H9 (cell line): ENCODE measurements around the gene ALKBH5. TPM values are rescaled to one million over a fixed set of nuclear protein-coding genes. Genes with fewer than 3 reads are reported as not detected.

Experiments
- DNase-seq: peaks from one replicate; pipeline ENCODE4 v3.0.0-alpha.2; 2017
- H2AFZ ChIP-seq: one replicate; pipeline ENCODE4 v1.6.1; 2013; ENCODE audit warnings: mild to moderate bottlenecking, low read length, control low read depth, moderate library complexity
- H2AK5ac ChIP-seq: 2 replicates; pipeline ENCODE4 v1.6.1; 2013; ENCODE audit warnings: low read length, control low read depth, mixed read lengths; ENCODE audit not compliant: insufficient read length
- H2BK120ac ChIP-seq: one replicate; pipeline ENCODE4 v1.6.1; 2013; ENCODE audit warnings: low read depth, mild to moderate bottlenecking, low read length, control low read depth, inconsistent platforms; ENCODE audit not compliant: poor library complexity, severe bottlenecking
- H2BK12ac ChIP-seq: 2 replicates; pipeline ENCODE4 v1.6.1; 2013; ENCODE audit warnings: low read length, control low read depth, mixed read lengths, low read depth; ENCODE audit not compliant: insufficient read length
- H2BK15ac ChIP-seq: 2 replicates; pipeline ENCODE4 v1.6.1; 2013; ENCODE audit warnings: low read depth, low read length, control low read depth
- H2BK20ac ChIP-seq: one replicate; pipeline ENCODE4 v1.6.1; 2013; ENCODE audit warnings: low read depth, mild to moderate bottlenecking, low read length, control low read depth, inconsistent platforms; ENCODE audit not compliant: poor library complexity, severe bottlenecking
- H2BK5ac ChIP-seq: 2 replicates; pipeline ENCODE4 v1.6.1; 2013; ENCODE audit warnings: low read length, control low read depth, mixed read lengths; ENCODE audit not compliant: insufficient read length
- H3K14ac ChIP-seq: 2 replicates; pipeline ENCODE4 v1.6.1; 2013; ENCODE audit warnings: low read length, control low read depth; ENCODE audit not compliant: insufficient read depth
- H3K18ac ChIP-seq: 2 replicates; pipeline ENCODE4 v1.6.1; 2013; ENCODE audit warnings: low read depth, mild to moderate bottlenecking, mixed read lengths, low read length, control low read depth; ENCODE audit not compliant: insufficient read length
- H3K23ac ChIP-seq: 2 replicates; pipeline ENCODE4 v1.6.1; 2013; ENCODE audit warnings: low read length, control low read depth, mixed read lengths, low read depth; ENCODE audit not compliant: insufficient read length
- H3K23me2 ChIP-seq: 2 replicates; pipeline ENCODE4 v1.6.1; 2013; ENCODE audit warnings: low read depth, mild to moderate bottlenecking, mixed read lengths, low read length, control low read depth; ENCODE audit not compliant: insufficient read length, poor library complexity, severe bottlenecking
- H3K27ac ChIP-seq: 2 replicates; pipeline ENCODE4 v1.5.1; 2013; ENCODE audit warnings: low read length, control low read depth, mixed read lengths, low read depth; ENCODE audit not compliant: insufficient read length
- H3K27me3 ChIP-seq: 2 replicates; pipeline ENCODE4 v1.6.1; 2013; ENCODE audit warnings: low read length, control low read depth, inconsistent platforms; ENCODE audit not compliant: insufficient read depth
- H3K4ac ChIP-seq: 2 replicates; pipeline ENCODE4 v1.6.1; 2013; ENCODE audit warnings: low read depth, mild to moderate bottlenecking, control low read depth, inconsistent platforms, low read length, moderate library complexity
- H3K4me1 ChIP-seq: 2 replicates; pipeline ENCODE4 v1.6.1; 2013; ENCODE audit warnings: low read length, control low read depth, inconsistent platforms; ENCODE audit not compliant: insufficient read depth
- H3K4me2 ChIP-seq: 2 replicates; pipeline ENCODE4 v1.6.1; 2013; ENCODE audit warnings: low read length, control low read depth, mixed read lengths; ENCODE audit not compliant: insufficient read length, insufficient read depth
- H3K56ac ChIP-seq: 2 replicates; pipeline ENCODE4 v1.6.1; 2013; ENCODE audit warnings: low read depth, mild to moderate bottlenecking, mixed read lengths, low read length, control low read depth; ENCODE audit not compliant: insufficient read length
- H3K79me1 ChIP-seq: 2 replicates; pipeline ENCODE4 v1.6.1; 2013; ENCODE audit warnings: low read depth, mild to moderate bottlenecking, moderate library complexity, low read length, control low read depth, inconsistent platforms; ENCODE audit not compliant: insufficient read depth, poor library complexity, severe bottlenecking
- H3K79me2 ChIP-seq: 2 replicates; pipeline ENCODE4 v1.6.1; 2013; ENCODE audit warnings: low read length, control low read depth, inconsistent platforms; ENCODE audit not compliant: insufficient read depth
- H3K9ac ChIP-seq: 2 replicates; pipeline ENCODE4 v1.6.1; 2013; ENCODE audit warnings: low read length, control low read depth, mixed read lengths; ENCODE audit not compliant: insufficient read length; ENCODE audit errors: extremely low read depth
- H3K9me3 ChIP-seq: one replicate; pipeline ENCODE4 v1.6.1; 2013; ENCODE audit warnings: low read depth, low read length, inconsistent platforms; ENCODE audit not compliant: control insufficient read depth
- H3T11ph ChIP-seq: one replicate; pipeline ENCODE4 v1.6.1; 2013; ENCODE audit warnings: mild to moderate bottlenecking, low read length, control low read depth, inconsistent platforms
- H4K20me1 ChIP-seq: one replicate; pipeline ENCODE4 v1.6.1; 2013; ENCODE audit not compliant: control insufficient read depth, insufficient read length, insufficient read depth
- H4K5ac ChIP-seq: 2 replicates; pipeline ENCODE4 v1.6.1; 2013; ENCODE audit warnings: low read depth, mild to moderate bottlenecking, mixed read lengths, low read length, control low read depth; ENCODE audit not compliant: insufficient read length
- H4K8ac ChIP-seq: replicated peaks from 2 replicates; pipeline ENCODE4 v1.6.1; 2013; ENCODE audit warnings: low read length, control low read depth, mixed read lengths, low read depth; ENCODE audit not compliant: insufficient read length
- H4K91ac ChIP-seq: 2 replicates; pipeline ENCODE4 v1.6.1; 2013; ENCODE audit warnings: low read depth, mild to moderate bottlenecking, moderate library complexity, mixed read lengths, low read length, control low read depth; ENCODE audit not compliant: insufficient read length
- H3K27ac Mint-ChIP-seq, 3 experiments: 2 replicates in 2 of 3; 3 replicates in 1 of 3; pipeline ENCODE4 v1.8.0; 2020 to 2021; ENCODE audit warnings: mixed read lengths in 3 of 3, mild to moderate bottlenecking in 1 of 3, moderate library complexity in 1 of 3
- H3K27me3 Mint-ChIP-seq: 2 replicates; pipeline ENCODE4 v1.8.0; 2021; ENCODE audit warnings: low read depth, mild to moderate bottlenecking, moderate library complexity, mixed read lengths
- H3K36me3 Mint-ChIP-seq, 3 experiments: 2 replicates in 2 of 3; 3 replicates in 1 of 3; pipeline ENCODE4 v1.8.0; 2020 to 2021; ENCODE audit warnings: low read depth in 3 of 3, mixed read lengths in 3 of 3; ENCODE audit not compliant: insufficient read depth in 1 of 3
- H3K4me1 Mint-ChIP-seq, 2 experiments: 2 replicates each; pipeline ENCODE4 v1.8.0; 2020; ENCODE audit warnings: mixed read lengths in 2 of 2
- H3K4me3 Mint-ChIP-seq, 2 experiments: 2 replicates in 1 of 2; 3 replicates in 1 of 2; pipeline ENCODE4 v1.8.0; 2020 to 2021; ENCODE audit warnings: mild to moderate bottlenecking in 2 of 2, mixed read lengths in 2 of 2, moderate library complexity in 1 of 2
- H3K9me3 Mint-ChIP-seq, 2 experiments: 2 replicates in 1 of 2; 3 replicates in 1 of 2; pipeline ENCODE4 v1.8.0; 2020; ENCODE audit warnings: mild to moderate bottlenecking in 2 of 2, mixed read lengths in 2 of 2, moderate library complexity in 1 of 2
- WGBS: extraction: QIAGEN DNeasy Blood & Tissue Kit; methylation state at CpG from one replicate; pipeline ENCODE4 v1.1.7; 2013; ENCODE audit warnings: missing lambda C conversion rate, low lambda C conversion rate, mixed read lengths; ENCODE audit not compliant: insufficient read length; ENCODE audit errors: extremely low coverage; 5-methylcytosine and 5-hydroxymethylcytosine counted together
- total RNA-seq: library from RNA; stranded (reverse); gene quantifications from 2 replicates; pipeline ENCODE4 v1.2.1, GENCODE V29; 2021
- TF ChIP-seq, protein P1 (sequence below): fragments of 200-600 bp; sonication (generic); conservative IDR thresholded peaks from 3 replicates; pipeline ENCODE4 v1.8.0; 2021; ENCODE audit warnings: antibody characterized with exemption, mild to moderate bottlenecking

Gene ALKBH5
- total RNA-seq, 1 experiment from 2014 or later: 89.8 TPM

DNA sequence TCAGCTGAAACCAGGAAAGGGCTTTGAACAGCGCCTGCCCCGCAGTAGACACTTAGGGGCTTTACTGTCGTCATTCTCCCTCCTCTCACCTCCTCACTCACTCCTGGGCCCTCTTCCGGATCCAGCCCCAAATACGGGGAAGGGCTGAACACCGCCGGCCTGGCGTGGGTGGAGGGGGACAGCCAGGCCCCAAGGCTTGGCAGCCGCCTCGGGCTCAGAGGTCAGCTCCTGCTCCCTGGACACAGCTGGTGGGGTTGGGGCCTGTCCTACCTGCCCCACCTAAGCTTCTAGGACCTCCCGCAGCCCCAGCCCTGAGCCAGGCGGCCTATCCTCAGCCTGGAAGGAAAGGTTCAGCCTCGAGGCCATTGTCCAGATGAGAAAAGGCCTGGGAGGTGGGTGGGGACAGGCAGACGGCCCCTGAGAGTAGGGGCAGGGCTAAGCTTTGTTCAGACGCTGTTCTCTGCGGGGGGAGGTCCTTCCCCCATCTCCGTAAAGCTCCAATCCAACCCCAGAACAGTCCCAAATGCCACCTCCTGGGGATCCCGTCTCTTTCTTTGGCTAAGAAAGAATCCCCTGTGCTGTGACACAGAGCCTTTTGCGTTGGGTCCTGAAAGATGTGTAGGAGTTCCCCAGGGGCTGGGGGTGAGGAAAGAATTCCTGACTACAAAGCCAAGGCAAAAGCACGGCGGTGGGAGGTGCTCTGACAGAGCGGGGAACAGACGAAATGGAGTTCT is 40.9 kb downstream of the ALKBH5 start:
- no peak overlapping the region for H2BK20ac ChIP-seq
- H2BK5ac ChIP-seq: no peak overlapping the region
- no peak overlapping the region for H2AK5ac ChIP-seq
- H3K9me3 Mint-ChIP-seq: no peaks in the 10 kb centered on the region; a peak in 1 of 5 replicates
- H2BK15ac ChIP-seq: no peak overlapping the region
- H3K4me1 Mint-ChIP-seq: peaks cover 22 to 28% of the 10 kb centered on the region in 2 experiments
- peak overlapping the region; percentile 93 for H3K27ac ChIP-seq
- H3K9ac ChIP-seq: peak overlapping the region; percentile 56
- H3K4me3 Mint-ChIP-seq: peak overlapping the region; percentile 78 to 96
- H3K23ac ChIP-seq: no peak overlapping the region
- no CpG with 5 or more reads among the region's 23 CpGs for WGBS
- H3K36me3 Mint-ChIP-seq: peaks cover 2 to 5% (median 4%) of the 10 kb centered on the region in 3 experiments; a peak in 3 of 7 replicates
- H4K20me1 ChIP-seq: no peaks in the 10 kb centered on the region
- H2BK12ac ChIP-seq: no peak overlapping the region
- H2AFZ ChIP-seq: no peak overlapping the region
- TF ChIP-seq, protein P1, sequence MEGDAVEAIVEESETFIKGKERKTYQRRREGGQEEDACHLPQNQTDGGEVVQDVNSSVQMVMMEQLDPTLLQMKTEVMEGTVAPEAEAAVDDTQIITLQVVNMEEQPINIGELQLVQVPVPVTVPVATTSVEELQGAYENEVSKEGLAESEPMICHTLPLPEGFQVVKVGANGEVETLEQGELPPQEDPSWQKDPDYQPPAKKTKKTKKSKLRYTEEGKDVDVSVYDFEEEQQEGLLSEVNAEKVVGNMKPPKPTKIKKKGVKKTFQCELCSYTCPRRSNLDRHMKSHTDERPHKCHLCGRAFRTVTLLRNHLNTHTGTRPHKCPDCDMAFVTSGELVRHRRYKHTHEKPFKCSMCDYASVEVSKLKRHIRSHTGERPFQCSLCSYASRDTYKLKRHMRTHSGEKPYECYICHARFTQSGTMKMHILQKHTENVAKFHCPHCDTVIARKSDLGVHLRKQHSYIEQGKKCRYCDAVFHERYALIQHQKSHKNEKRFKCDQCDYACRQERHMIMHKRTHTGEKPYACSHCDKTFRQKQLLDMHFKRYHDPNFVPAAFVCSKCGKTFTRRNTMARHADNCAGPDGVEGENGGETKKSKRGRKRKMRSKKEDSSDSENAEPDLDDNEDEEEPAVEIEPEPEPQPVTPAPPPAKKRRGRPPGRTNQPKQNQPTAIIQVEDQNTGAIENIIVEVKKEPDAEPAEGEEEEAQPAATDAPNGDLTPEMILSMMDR: no peak
- no peak overlapping the region for H2BK120ac ChIP-seq
- H3K23me2 ChIP-seq: peaks cover 11% of the 10 kb centered on the region
- no peaks in the 10 kb centered on the region for H3K27me3 ChIP-seq
- H3K79me1 ChIP-seq: peaks cover 9% of the 10 kb centered on the region
- H4K5ac ChIP-seq: no peak overlapping the region
- H3K27ac Mint-ChIP-seq: peak overlapping the region; percentile 100
- no peak overlapping the region for H4K8ac ChIP-seq
- H3K4ac ChIP-seq: no peak overlapping the region; the same call in 1 of the 2 replicates
- H3K18ac ChIP-seq: peak overlapping the region; percentile 88
- H3K4me1 ChIP-seq: peaks cover 3% of the 10 kb centered on the region; the same call in 1 of the 2 replicates
- H3K79me2 ChIP-seq: peaks cover 21% of the 10 kb centered on the region; the same call in 1 of the 2 replicates
- DNase-seq: peak; percentile 98
- peak overlapping the region; percentile 94 for H3K14ac ChIP-seq
- H3T11ph ChIP-seq: peak overlapping the region; percentile 11
- H3K27me3 Mint-ChIP-seq: no peaks in the 10 kb centered on the region
- H3K56ac ChIP-seq: no peak overlapping the region
- H3K9me3 ChIP-seq: no peaks in the 10 kb centered on the region
- H4K91ac ChIP-seq: no peak overlapping the region
- H3K4me2 ChIP-seq: peak overlapping the region; percentile 81
